Measurements from ENCODE around the gene SLC35F3.

GRCh38 chr1:234239515-234239914 lies 335.0 kb downstream of the SLC35F3 start:
- TF ChIP-seq CTCF (IDR thresholded peaks at IDR 0.05; ENCODE audit: poor library complexity, severe bottlenecking) (no peak), EP300 (conservative IDR thresholded peaks at IDR 0.05; ENCODE audit: poor library complexity, severe bottlenecking) (no peak), SMC3 (conservative IDR thresholded peaks at IDR 0.05; ENCODE audit: poor library complexity) (no peak), REST (IDR thresholded peaks at IDR 0.05; ENCODE audit: borderline replicate concordance) (no peak), EZH2 (IDR thresholded peaks at IDR 0.05; ENCODE audit: borderline replicate concordance, insufficient read depth, low read length, poor library complexity, severe bottlenecking) (no peak), MXI1 (conservative IDR thresholded peaks at IDR 0.05; ENCODE audit: poor library complexity, severe bottlenecking) (no peak)
